Duodenal mucosa (tissue), 2 donors: ENCODE measurements around the gene ASS1.

Source experiments
- H3K27ac ChIP-seq: one replicate; pipeline ENCODE4 v1.7.0; 2013; ENCODE audit warnings: low read depth, low read length
- H3K27me3 ChIP-seq, 2 donors: one replicate each; pipeline ENCODE4 v1.7.0; 2013; ENCODE audit warnings: low read length in 2 of 2, control low read depth in 1 of 2; ENCODE audit not compliant: insufficient read depth in 2 of 2, control insufficient read depth in 1 of 2
- H3K36me3 ChIP-seq, 2 donors: one replicate each; pipeline ENCODE4 v1.7.0; 2013; ENCODE audit warnings: low read length in 2 of 2, control low read depth in 1 of 2; ENCODE audit not compliant: insufficient read depth in 2 of 2, control insufficient read depth in 1 of 2
- H3K4me1 ChIP-seq, 2 donors: one replicate each; pipeline ENCODE4 v1.7.0; 2013; ENCODE audit warnings: low read length in 2 of 2, control low read depth in 1 of 2; ENCODE audit not compliant: insufficient read depth in 2 of 2, control insufficient read depth in 1 of 2
- H3K4me3 ChIP-seq, 2 donors: one replicate each; pipeline ENCODE4 v1.7.0; 2013; ENCODE audit warnings: low read length in 2 of 2, low read depth in 1 of 2
- H3K9ac ChIP-seq, 2 donors: one replicate each; pipeline ENCODE4 v1.7.0; 2013; ENCODE audit warnings: low read length in 2 of 2, low read depth in 1 of 2
- H3K9me3 ChIP-seq, 2 donors: one replicate each; pipeline ENCODE4 v1.7.0; 2013; ENCODE audit warnings: low read length in 2 of 2, control low read depth in 1 of 2; ENCODE audit not compliant: control insufficient read depth in 1 of 2

ASS1 gene

GRCh38 chr9:130405657-130406257, 39.0 kb upstream of the ASS1 start:
- H3K9me3 ChIP-seq = no peaks in the 10 kb centered on the region
- no peak overlapping the region for H3K4me3 ChIP-seq
- H3K27me3 ChIP-seq = no peaks in the 10 kb centered on the region
- H3K27ac ChIP-seq = no peak overlapping the region
- no peak overlapping the region for H3K9ac ChIP-seq
- peaks cover 0 to under 1% of the 10 kb centered on the region in 2 donors for H3K4me1 ChIP-seq
- no peaks in the 10 kb centered on the region for H3K36me3 ChIP-seq

GRCh38 chr9:130406278-130406895, 38.4 kb upstream of the ASS1 start:
- no peaks in the 10 kb centered on the region for H3K36me3 ChIP-seq
- H3K9me3 ChIP-seq = no peaks in the 10 kb centered on the region
- H3K27me3 ChIP-seq = no peaks in the 10 kb centered on the region
- peaks cover 0 to 4% of the 10 kb centered on the region in 2 donors for H3K4me1 ChIP-seq
- no peak overlapping the region for H3K9ac ChIP-seq
- H3K27ac ChIP-seq = no peak overlapping the region
- H3K4me3 ChIP-seq = no peak overlapping the region

- no peaks in the 10 kb centered on the region for H3K9me3 ChIP-seq
- no peaks in the 10 kb centered on the region for H3K27me3 ChIP-seq
- peaks cover 0 to 4% of the 10 kb centered on the region in 2 donors for H3K4me1 ChIP-seq
- H3K9ac ChIP-seq = no peak overlapping the region
- no peak overlapping the region for H3K4me3 ChIP-seq
- no peaks in the 10 kb centered on the region for H3K36me3 ChIP-seq
- H3K27ac ChIP-seq = no peak overlapping the region
These were observed 36.7 kb upstream of the ASS1 start for GRCh38 chr9:130407916-130408663.

- H3K4me1 ChIP-seq = peaks cover 0 to 4% of the 10 kb centered on the region in 2 donors
- H3K36me3 ChIP-seq = no peaks in the 10 kb centered on the region
- no peak overlapping the region for H3K9ac ChIP-seq
- H3K9me3 ChIP-seq = no peaks in the 10 kb centered on the region
- no peaks in the 10 kb centered on the region for H3K27me3 ChIP-seq
- no peak overlapping the region for H3K4me3 ChIP-seq
- H3K27ac ChIP-seq = no peak overlapping the region
These were observed 36.1 kb upstream of the ASS1 start for GRCh38 chr9:130408669-130409068.

GRCh38 chr9:130409246-130409645, 35.5 kb upstream of the ASS1 start:
- Histone ChIP-seq H3K27ac (no peak overlapping the region), H3K9ac (no peak overlapping the region), H3K9me3 (no peaks in the 10 kb centered on the region), H3K27me3 (no peaks in the 10 kb centered on the region), H3K4me1 (peaks cover 0 to 4% of the 10 kb centered on the region in 2 donors), H3K4me3 (no peak overlapping the region), H3K36me3 (no peaks in the 10 kb centered on the region)

GRCh38 chr9:130410443-130410842, 34.3 kb upstream of the ASS1 start:
- H3K9ac ChIP-seq = no peak overlapping the region

GRCh38 chr9:130411566-130411915, 33.2 kb upstream of the ASS1 start:
- H3K9ac ChIP-seq = no peak overlapping the region
- no peaks in the 10 kb centered on the region for H3K36me3 ChIP-seq
- no peak overlapping the region for H3K27ac ChIP-seq
- H3K27me3 ChIP-seq = no peaks in the 10 kb centered on the region
- H3K4me3 ChIP-seq = no peak overlapping the region
- H3K4me1 ChIP-seq = peaks cover 0 to 4% of the 10 kb centered on the region in 2 donors
- no peaks in the 10 kb centered on the region for H3K9me3 ChIP-seq

More at GRCh38 chr9:130410443-130410842, 34.3 kb upstream of the ASS1 start:
- H3K9me3 ChIP-seq = no peaks in the 10 kb centered on the region
- H3K36me3 ChIP-seq = no peaks in the 10 kb centered on the region
- H3K4me1 ChIP-seq = peaks cover 0 to 4% of the 10 kb centered on the region in 2 donors
- H3K27me3 ChIP-seq = no peaks in the 10 kb centered on the region
- H3K4me3 ChIP-seq = no peak overlapping the region
- H3K27ac ChIP-seq = no peak overlapping the region

GRCh38 chr9:130414081-130414731, 30.6 kb upstream of the ASS1 start:
- no peak overlapping the region for H3K27ac ChIP-seq
- H3K9me3 ChIP-seq = no peaks in the 10 kb centered on the region
- H3K36me3 ChIP-seq = no peaks in the 10 kb centered on the region
- no peaks in the 10 kb centered on the region for H3K27me3 ChIP-seq
- H3K9ac ChIP-seq = no peak overlapping the region
- H3K4me3 ChIP-seq = no peak overlapping the region
- peaks cover 0 to 4% of the 10 kb centered on the region in 2 donors for H3K4me1 ChIP-seq

- Histone ChIP-seq H3K9ac (no peak overlapping the region), H3K4me3 (no peak overlapping the region), H3K9me3 (no peaks in the 10 kb centered on the region), H3K27me3 (no peaks in the 10 kb centered on the region), H3K27ac (no peak overlapping the region), H3K36me3 (no peaks in the 10 kb centered on the region), H3K4me1 (peaks cover 0 to 4% of the 10 kb centered on the region in 2 donors)
These were observed 29.6 kb upstream of the ASS1 start for GRCh38 chr9:130414910-130415746.
